ENCODE measurements around the gene VAV3. TPM values are rescaled to one million over a fixed set of nuclear protein-coding genes. Genes with fewer than 3 reads are reported as not detected.
"Not testable (repeated sequence)": the region's sequence is repeated elsewhere in the genome, so short reads cannot be mapped to it uniquely, and the experiment has no call there.

The VAV3 gene
- polyA plus RNA-seq, 3 donors: 5.4 to 9.2 (median 9.0) TPM

DNA sequence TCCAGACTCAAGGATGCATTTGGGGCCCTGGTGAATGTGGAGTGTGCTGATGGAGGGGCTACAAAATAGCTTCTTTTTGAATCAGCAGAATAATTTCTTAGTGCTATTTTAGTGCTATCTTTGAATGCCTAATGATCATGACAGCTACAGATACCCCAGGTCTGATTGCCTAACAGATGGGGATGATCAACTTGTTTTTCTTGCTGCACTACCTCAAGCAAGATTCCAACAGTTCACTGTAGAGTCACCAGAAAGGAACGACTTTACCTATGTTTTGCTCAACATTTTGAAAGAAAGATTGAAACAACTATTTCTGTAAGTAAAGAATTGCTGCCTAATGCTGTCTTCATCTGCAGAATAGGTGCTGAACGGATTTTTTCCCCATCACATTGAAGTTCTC, 42.6 kb upstream of the VAV3 start:
- H3K27ac ChIP-seq (ENCODE audit: low read depth in 1 of 2, low read length in 2 of 2): no peak overlapping the region
- H3K27me3 ChIP-seq (ENCODE audit: control insufficient read depth in 2 of 2, insufficient read depth in 2 of 2, low read length in 2 of 2): no peaks in the 10 kb centered on the region
- Mint-ChIP-seq H3K4me3 (no peak overlapping the region), H3K27me3 (ENCODE audit: low read depth in 3 of 3) (peaks cover 0 to 2% (median 0%) of the 10 kb centered on the region in 3 donors), H3K9me3 (peaks cover 0 to 5% (median 2%) of the 10 kb centered on the region in 7 donors), H3K27ac (no peak overlapping the region), H3K36me3 (no peaks in the 10 kb centered on the region), H3K4me1 (peaks cover 1% of the 10 kb centered on the region)
- DNase-seq: no peak
- H3K9ac ChIP-seq (ENCODE audit: insufficient read depth, low read length, poor library complexity, severe bottlenecking): no peak overlapping the region
- WGBS (ENCODE audit: insufficient coverage): 80% methylated on average over 1 of the region's 2 CpGs
- H3K4me3 ChIP-seq (replicated peaks in 1 of 3; ENCODE audit: low read depth in 2 of 3, low read length in 3 of 3): no peak overlapping the region
- H3K79me2 ChIP-seq (ENCODE audit: insufficient read depth, low read length): no peaks in the 10 kb centered on the region
- no peak overlapping the region for H3K4me2 ChIP-seq (replicated peaks; ENCODE audit: extremely low read depth, low read length, poor library complexity, severe bottlenecking)
- H3K36me3 ChIP-seq (replicated peaks in 1 of 2; ENCODE audit: control insufficient read depth in 1 of 2, insufficient read depth in 2 of 2, low read length in 2 of 2): no peaks in the 10 kb centered on the region
- H4K20me1 ChIP-seq (ENCODE audit: insufficient read depth, low read length): no peaks in the 10 kb centered on the region
- peaks cover 0 to 3% of the 10 kb centered on the region in 2 donors for H3K9me3 ChIP-seq (replicated peaks in 1 of 2; ENCODE audit: control insufficient read depth in 1 of 2, insufficient read depth in 1 of 2, low read length in 2 of 2)
- TF ChIP-seq, protein P1, sequence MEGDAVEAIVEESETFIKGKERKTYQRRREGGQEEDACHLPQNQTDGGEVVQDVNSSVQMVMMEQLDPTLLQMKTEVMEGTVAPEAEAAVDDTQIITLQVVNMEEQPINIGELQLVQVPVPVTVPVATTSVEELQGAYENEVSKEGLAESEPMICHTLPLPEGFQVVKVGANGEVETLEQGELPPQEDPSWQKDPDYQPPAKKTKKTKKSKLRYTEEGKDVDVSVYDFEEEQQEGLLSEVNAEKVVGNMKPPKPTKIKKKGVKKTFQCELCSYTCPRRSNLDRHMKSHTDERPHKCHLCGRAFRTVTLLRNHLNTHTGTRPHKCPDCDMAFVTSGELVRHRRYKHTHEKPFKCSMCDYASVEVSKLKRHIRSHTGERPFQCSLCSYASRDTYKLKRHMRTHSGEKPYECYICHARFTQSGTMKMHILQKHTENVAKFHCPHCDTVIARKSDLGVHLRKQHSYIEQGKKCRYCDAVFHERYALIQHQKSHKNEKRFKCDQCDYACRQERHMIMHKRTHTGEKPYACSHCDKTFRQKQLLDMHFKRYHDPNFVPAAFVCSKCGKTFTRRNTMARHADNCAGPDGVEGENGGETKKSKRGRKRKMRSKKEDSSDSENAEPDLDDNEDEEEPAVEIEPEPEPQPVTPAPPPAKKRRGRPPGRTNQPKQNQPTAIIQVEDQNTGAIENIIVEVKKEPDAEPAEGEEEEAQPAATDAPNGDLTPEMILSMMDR (IDR thresholded peaks at IDR 0.05): no peak
- intact Hi-C loops (cut with micrococcal nuclease): no loop called here
- H2AFZ ChIP-seq (ENCODE audit: insufficient read depth, low read depth, low read length, poor library complexity, severe bottlenecking): no peak overlapping the region
- no peaks in the 10 kb centered on the region for H3K4me1 ChIP-seq (ENCODE audit: control insufficient read depth in 1 of 2, insufficient read depth in 2 of 2, low read length in 2 of 2)

GRCh38 chr1:108007070-108007469, 42.1 kb upstream of the VAV3 start:
- peaks cover 1% of the 10 kb centered on the region for H3K4me1 Mint-ChIP-seq
- Histone ChIP-seq H3K36me3 (replicated peaks in 1 of 2; ENCODE audit: control insufficient read depth in 1 of 2, insufficient read depth in 2 of 2, low read length in 2 of 2) (no peaks in the 10 kb centered on the region), H3K27ac (ENCODE audit: low read depth in 1 of 2, low read length in 2 of 2) (no peak overlapping the region), H4K20me1 (ENCODE audit: insufficient read depth, low read length) (no peaks in the 10 kb centered on the region), H3K9ac (ENCODE audit: insufficient read depth, low read length, poor library complexity, severe bottlenecking) (no peak overlapping the region), H3K9me3 (replicated peaks in 1 of 2; ENCODE audit: control insufficient read depth in 1 of 2, insufficient read depth in 1 of 2, low read length in 2 of 2) (peaks cover 0 to 3% of the 10 kb centered on the region in 2 donors), H2AFZ (ENCODE audit: insufficient read depth, low read depth, low read length, poor library complexity, severe bottlenecking) (no peak overlapping the region), H3K4me2 (replicated peaks; ENCODE audit: extremely low read depth, low read length, poor library complexity, severe bottlenecking) (no peak overlapping the region), H3K4me3 (replicated peaks in 1 of 3; ENCODE audit: low read depth in 2 of 3, low read length in 3 of 3) (no peak overlapping the region), H3K79me2 (ENCODE audit: insufficient read depth, low read length) (no peaks in the 10 kb centered on the region), H3K27me3 (ENCODE audit: control insufficient read depth in 2 of 2, insufficient read depth in 2 of 2, low read length in 2 of 2) (no peaks in the 10 kb centered on the region), H3K4me1 (ENCODE audit: control insufficient read depth in 1 of 2, insufficient read depth in 2 of 2, low read length in 2 of 2) (no peaks in the 10 kb centered on the region)
- DNase-seq: no peak
- no peak overlapping the region for H3K4me3 Mint-ChIP-seq
- peaks cover 0 to 5% (median 2%) of the 10 kb centered on the region in 7 donors for H3K9me3 Mint-ChIP-seq
- intact Hi-C loops (cut with micrococcal nuclease): no loop called here
- TF ChIP-seq, protein P1 (IDR thresholded peaks at IDR 0.05): no peak
- peaks cover 0 to 2% (median 0%) of the 10 kb centered on the region in 3 donors for H3K27me3 Mint-ChIP-seq (ENCODE audit: low read depth in 3 of 3)
- WGBS (ENCODE audit: insufficient coverage): no CpG with 5 or more reads among the region's 1 CpG
- no peak overlapping the region for H3K27ac Mint-ChIP-seq
- H3K36me3 Mint-ChIP-seq: no peaks in the 10 kb centered on the region

GRCh38 chr1:108004919-108005318, 39.9 kb upstream of the VAV3 start:
- WGBS (ENCODE audit: insufficient coverage): 100% methylated on average over 1 of the region's 3 CpGs

More at GRCh38 chr1:108004919-108005318, 39.9 kb upstream of the VAV3 start:
- H3K36me3 ChIP-seq (replicated peaks in 1 of 2; ENCODE audit: control insufficient read depth in 1 of 2, insufficient read depth in 2 of 2, low read length in 2 of 2); H3K27ac Mint-ChIP-seq; H3K4me3 ChIP-seq (replicated peaks in 1 of 3; ENCODE audit: low read depth in 2 of 3, low read length in 3 of 3); H3K4me1 ChIP-seq (ENCODE audit: control insufficient read depth in 1 of 2, insufficient read depth in 2 of 2, low read length in 2 of 2); H3K27ac ChIP-seq (ENCODE audit: low read depth in 1 of 2, low read length in 2 of 2); H3K79me2 ChIP-seq (ENCODE audit: insufficient read depth, low read length); H3K9me3 Mint-ChIP-seq; H3K36me3 Mint-ChIP-seq; DNase-seq; H3K4me3 Mint-ChIP-seq; H3K4me2 ChIP-seq (replicated peaks; ENCODE audit: extremely low read depth, low read length, poor library complexity, severe bottlenecking); H3K9ac ChIP-seq (ENCODE audit: insufficient read depth, low read length, poor library complexity, severe bottlenecking); intact Hi-C loops (cut with micrococcal nuclease); H3K4me1 Mint-ChIP-seq; H3K9me3 ChIP-seq (replicated peaks in 1 of 2; ENCODE audit: control insufficient read depth in 1 of 2, insufficient read depth in 1 of 2, low read length in 2 of 2); H3K27me3 ChIP-seq (ENCODE audit: control insufficient read depth in 2 of 2, insufficient read depth in 2 of 2, low read length in 2 of 2); H4K20me1 ChIP-seq (ENCODE audit: insufficient read depth, low read length); H2AFZ ChIP-seq (ENCODE audit: insufficient read depth, low read depth, low read length, poor library complexity, severe bottlenecking); H3K27me3 Mint-ChIP-seq (ENCODE audit: low read depth in 3 of 3): not testable (repeated sequence)

All from CD14-positive monocyte (primary cell).